Ishikawa (cell line): Measurements from ENCODE around the gene CASP10.

Experiments used
- CEBPB ChIP-seq: IDR thresholded peaks from 2 replicates; pipeline ENCODE4 v1.6.1; 2012
- CREB1 ChIP-seq: IDR thresholded peaks from 2 replicates; pipeline ENCODE4 v1.6.1; 2012; ENCODE audit warnings: low read depth
- EGR1 ChIP-seq: IDR thresholded peaks from 2 replicates; pipeline ENCODE4 v1.6.1; 2012
- EP300 ChIP-seq: IDR thresholded peaks from 2 replicates; pipeline ENCODE4 v1.6.1; 2012; ENCODE audit warnings: borderline replicate concordance
- FOXM1 ChIP-seq: IDR thresholded peaks from 2 replicates; pipeline ENCODE4 v1.6.1; 2012; ENCODE audit warnings: low read depth, borderline replicate concordance
- MAX ChIP-seq: IDR thresholded peaks from 2 replicates; pipeline ENCODE4 v1.6.1; 2012
- NFIC ChIP-seq: IDR thresholded peaks from 2 replicates; pipeline ENCODE4 v1.6.1; 2012
- RAD21 ChIP-seq: IDR thresholded peaks from 2 replicates; pipeline ENCODE4 v1.6.1; 2012; ENCODE audit warnings: low read depth
- REST ChIP-seq: IDR thresholded peaks from 2 replicates; pipeline ENCODE4 v1.6.1; 2012; ENCODE audit warnings: low read depth, mild to moderate bottlenecking
- TAF1 ChIP-seq: IDR thresholded peaks from 2 replicates; pipeline ENCODE4 v1.6.1; 2012; ENCODE audit warnings: low read depth, mild to moderate bottlenecking
- TCF12 ChIP-seq: IDR thresholded peaks from 2 replicates; pipeline ENCODE4 v1.6.1; 2012; ENCODE audit warnings: low read depth
- TEAD4 ChIP-seq: IDR thresholded peaks from 2 replicates; pipeline ENCODE4 v1.6.1; 2012
- YY1 ChIP-seq: IDR thresholded peaks from 2 replicates; pipeline ENCODE4 v1.6.1; 2012; ENCODE audit warnings: low read depth
- ZBTB7A ChIP-seq: IDR thresholded peaks from 2 replicates; pipeline ENCODE4 v1.6.1; 2012; ENCODE audit warnings: low read depth
- TF ChIP-seq, protein P1 (sequence below): IDR thresholded peaks from 2 replicates; pipeline ENCODE4 v1.6.1; 2012

CASP10 gene

DNA sequence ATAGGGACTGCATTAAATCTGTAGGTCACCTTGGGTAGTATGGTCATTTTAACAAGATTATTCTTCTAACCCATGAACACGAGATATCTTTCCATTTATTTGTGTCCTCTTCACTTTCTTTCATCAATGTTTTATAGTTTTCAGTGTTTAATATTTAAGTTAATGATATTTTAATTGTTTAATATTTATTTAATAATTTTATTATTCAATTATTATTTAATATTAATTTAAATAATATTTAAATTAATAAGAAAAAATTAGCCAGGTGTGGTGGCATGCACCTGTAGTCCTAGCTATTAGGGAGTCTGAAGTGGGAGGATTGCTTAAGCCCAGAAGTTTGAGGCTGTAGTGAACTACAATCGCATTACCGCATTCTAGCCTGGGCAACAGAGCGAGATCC lies 33.0 kb downstream of the CASP10 start:
- TF ChIP-seq CREB1 (no peak), NFIC (no peak), TCF12 (no peak), EGR1 (no peak)
- TF ChIP-seq, protein P1, sequence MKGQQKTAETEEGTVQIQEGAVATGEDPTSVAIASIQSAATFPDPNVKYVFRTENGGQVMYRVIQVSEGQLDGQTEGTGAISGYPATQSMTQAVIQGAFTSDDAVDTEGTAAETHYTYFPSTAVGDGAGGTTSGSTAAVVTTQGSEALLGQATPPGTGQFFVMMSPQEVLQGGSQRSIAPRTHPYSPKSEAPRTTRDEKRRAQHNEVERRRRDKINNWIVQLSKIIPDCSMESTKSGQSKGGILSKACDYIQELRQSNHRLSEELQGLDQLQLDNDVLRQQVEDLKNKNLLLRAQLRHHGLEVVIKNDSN, result no peak

DNA sequence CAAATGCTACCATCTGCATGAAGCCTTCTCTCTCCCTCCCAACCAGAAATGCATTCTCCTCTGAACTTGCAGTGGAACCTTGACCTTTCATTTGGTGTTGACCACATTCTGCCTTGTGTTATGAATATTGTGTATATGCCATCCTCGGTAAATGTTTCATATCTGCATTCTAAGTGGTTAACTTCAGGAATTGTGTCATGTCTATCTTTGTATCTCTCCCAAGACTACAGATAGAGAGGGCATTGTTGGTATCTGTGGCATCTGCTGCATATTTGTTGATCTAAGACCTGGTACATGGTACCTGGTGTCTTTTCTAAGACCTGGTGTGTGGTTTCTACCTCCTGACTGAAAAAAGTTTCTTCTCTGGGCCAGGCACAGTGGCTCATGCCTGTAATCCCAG lies 34.0 kb downstream of the CASP10 start:
- TF ChIP-seq CREB1 (no peak), ZBTB7A (no peak), EGR1 (no peak), TAF1 (no peak), FOXM1 (no peak), NFIC (no peak), MAX (no peak), RAD21 (no peak), CEBPB (no peak), YY1 (no peak), TEAD4 (no peak), EP300 (no peak), REST (no peak), TCF12 (no peak)
- TF ChIP-seq, protein P1, result no peak

DNA sequence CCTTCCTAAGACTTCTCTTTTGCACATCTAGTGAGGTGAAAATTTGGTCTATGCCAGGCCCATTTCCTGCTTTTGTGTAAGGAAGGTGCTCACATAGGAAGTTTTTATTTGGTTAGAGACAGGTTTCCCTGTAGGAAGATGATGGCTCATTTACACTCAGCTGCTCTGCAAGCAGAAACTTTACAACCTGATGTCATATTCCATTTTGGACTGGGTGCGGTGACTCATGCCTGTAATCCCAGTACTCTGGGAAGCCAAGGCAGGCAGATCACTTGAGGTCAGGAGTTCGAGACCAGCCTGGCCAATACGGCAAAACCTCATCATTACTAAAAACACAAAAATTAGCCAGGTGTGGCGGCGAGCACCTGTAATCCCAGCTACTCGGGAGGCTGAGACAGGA lies 35.8 kb downstream of the CASP10 start:
- no peak for TF ChIP-seq NFIC
- TF ChIP-seq MAX, result no peak
- TF ChIP-seq RAD21, result no peak
- no peak for TF ChIP-seq FOXM1
- TF ChIP-seq REST, result no peak
- TF ChIP-seq EP300, result no peak
- TF ChIP-seq CEBPB, result no peak
- TF ChIP-seq ZBTB7A, result no peak
- TF ChIP-seq EGR1, result no peak

DNA sequence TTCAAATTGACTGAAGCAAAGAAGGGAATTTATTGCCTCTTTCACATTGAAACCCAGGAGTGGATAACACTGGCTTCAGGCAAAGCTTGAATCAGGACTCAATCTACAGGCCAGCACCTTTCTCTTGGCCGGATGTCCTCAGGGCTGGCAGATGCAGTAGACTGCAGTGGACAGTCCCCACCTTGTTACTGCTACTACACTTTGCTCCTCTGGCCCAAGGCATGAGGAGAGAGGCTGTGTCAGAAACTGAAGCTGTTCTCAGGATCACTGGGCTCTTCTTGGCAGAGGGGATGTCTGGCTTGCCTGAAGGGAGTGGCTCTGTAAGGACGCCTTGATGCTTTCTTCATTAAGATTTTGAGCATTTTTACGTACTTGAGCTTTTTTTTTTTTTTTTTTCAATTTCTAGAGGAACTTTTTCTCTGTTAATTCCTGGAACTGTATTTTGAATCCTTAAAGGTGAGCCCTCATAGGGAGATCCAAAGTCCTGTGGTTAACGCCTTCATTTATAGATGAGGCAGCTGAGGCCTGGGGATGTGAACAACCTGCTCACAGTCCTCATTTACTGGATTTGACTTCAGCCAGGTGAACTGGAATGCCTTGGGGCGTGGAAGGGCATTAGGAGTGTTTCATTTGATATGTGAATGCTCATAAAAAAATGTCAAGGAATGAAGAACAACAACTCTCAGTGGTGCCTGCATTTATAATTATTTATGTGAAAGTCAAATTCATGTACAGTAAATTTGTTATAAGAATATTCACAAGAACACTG lies 36.6 kb downstream of the CASP10 start:
- TF ChIP-seq CREB1, result no peak
- 0 out of 2 replicates have a peak, but pooled peaks have one; percentile 2 for TF ChIP-seq MAX

DNA sequence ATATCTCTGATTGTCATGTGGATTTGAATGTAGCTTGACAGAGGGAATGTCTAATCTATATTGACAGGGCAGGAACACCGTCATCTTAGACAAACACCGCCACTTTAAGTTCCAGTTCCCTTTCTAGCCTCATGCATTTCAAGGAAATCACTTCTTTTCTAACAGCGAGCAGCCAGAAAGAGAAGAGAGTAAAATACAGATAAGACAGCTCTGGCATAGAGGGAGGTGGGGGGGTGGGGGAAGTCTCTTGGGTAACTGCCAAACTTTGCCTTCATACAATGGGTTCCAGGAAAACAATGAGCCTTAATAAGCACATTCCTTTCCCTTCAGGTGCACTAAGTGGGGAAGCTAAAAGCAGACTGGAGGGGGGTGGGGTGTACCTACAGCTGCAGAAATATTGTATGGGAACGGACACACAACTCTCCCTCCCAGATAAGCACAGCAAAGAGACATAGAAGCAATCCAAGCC lies 37.2 kb downstream of the CASP10 start:
- TF ChIP-seq YY1 (peak; percentile 41; the same call in 1 of the 2 replicates), NFIC (peak; percentile 94), FOXM1 (0 out of 2 replicates have a peak, but pooled peaks have one; percentile 56), TCF12 (peak; percentile 89), TEAD4 (peak; percentile 84), EP300 (peak; percentile 83), TAF1 (no peak), ZBTB7A (no peak), EGR1 (no peak), CEBPB (0 out of 2 replicates have a peak, but pooled peaks have one; percentile 15), REST (no peak), MAX (0 out of 2 replicates have a peak, but pooled peaks have one; percentile 23), CREB1 (no peak), RAD21 (peak; percentile 16)
- TF ChIP-seq, protein P1, result no peak
